Measurements from ENCODE around the gene FZD10. TPM values are rescaled to one million over a fixed set of nuclear protein-coding genes. Genes with fewer than 3 reads are reported as not detected.

FZD10 gene
- total RNA-seq, 2 experiments from 2014 or later: not detected

GRCh38 chr12:130126023-130126432 lies 36.2 kb upstream of the FZD10 start:
- DNase-seq: no peak
- Mint-ChIP-seq H3K36me3 (ENCODE audit: low read depth) (no peaks in the 10 kb centered on the region), H3K9me3 (peaks cover 4% of the 10 kb centered on the region), H3K4me1 (no peaks in the 10 kb centered on the region), H3K27ac (no peak overlapping the region), H3K4me3 (no peak overlapping the region), H3K27me3 (no peaks in the 10 kb centered on the region)
- POLR2A ChIA-PET: no interaction called here
- CTCF ChIA-PET: no interaction called here

GRCh38 chr12:130127532-130127911 lies 34.7 kb upstream of the FZD10 start:
- H3K36me3 Mint-ChIP-seq (ENCODE audit: low read depth): no peaks in the 10 kb centered on the region
- no peaks in the 10 kb centered on the region for H3K4me1 Mint-ChIP-seq
- no peak overlapping the region for H3K4me3 Mint-ChIP-seq
- no peaks in the 10 kb centered on the region for H3K27me3 Mint-ChIP-seq
- H3K27ac Mint-ChIP-seq: no peak overlapping the region
- ChIA-PET CTCF (no interaction called here), POLR2A (no interaction called here)
- no peak for DNase-seq
- peaks cover 3% of the 10 kb centered on the region for H3K9me3 Mint-ChIP-seq

- Mint-ChIP-seq H3K27me3 (no peaks in the 10 kb centered on the region), H3K9me3 (peaks cover 3% of the 10 kb centered on the region), H3K27ac (no peak overlapping the region), H3K4me3 (no peak overlapping the region), H3K36me3 (ENCODE audit: low read depth) (no peaks in the 10 kb centered on the region), H3K4me1 (no peaks in the 10 kb centered on the region)
- DNase-seq: no peak
- ChIA-PET POLR2A (no interaction called here), CTCF (no interaction called here)
Measured at GRCh38 chr12:130127912-130128789, 34.1 kb upstream of the FZD10 start.

GRCh38 chr12:130128790-130129735 lies 33.2 kb upstream of the FZD10 start:
- CTCF ChIA-PET: no interaction called here
- DNase-seq: no peak
- no peaks in the 10 kb centered on the region for H3K36me3 Mint-ChIP-seq (ENCODE audit: low read depth)
- peaks cover 6% of the 10 kb centered on the region for H3K9me3 Mint-ChIP-seq
- H3K4me1 Mint-ChIP-seq: no peaks in the 10 kb centered on the region
- H3K4me3 Mint-ChIP-seq: no peak overlapping the region
- H3K27ac Mint-ChIP-seq: no peak overlapping the region
- H3K27me3 Mint-ChIP-seq: no peaks in the 10 kb centered on the region
- POLR2A ChIA-PET: no interaction called here

- POLR2A ChIA-PET: no interaction called here
- Mint-ChIP-seq H3K36me3 (ENCODE audit: low read depth) (no peaks in the 10 kb centered on the region), H3K9me3 (peaks cover 12% of the 10 kb centered on the region), H3K4me3 (no peak overlapping the region), H3K27me3 (no peaks in the 10 kb centered on the region), H3K4me1 (no peaks in the 10 kb centered on the region), H3K27ac (no peak overlapping the region)
- CTCF ChIA-PET: no interaction called here
- no peak for DNase-seq
Measured at GRCh38 chr12:130130346-130130745, 31.9 kb upstream of the FZD10 start.

GRCh38 chr12:130131025-130131424 lies 31.2 kb upstream of the FZD10 start:
- ChIA-PET POLR2A (no interaction called here), CTCF (no interaction called here)
- H3K4me3 Mint-ChIP-seq: no peak overlapping the region
- no peaks in the 10 kb centered on the region for H3K4me1 Mint-ChIP-seq
- H3K27me3 Mint-ChIP-seq: no peaks in the 10 kb centered on the region
- H3K36me3 Mint-ChIP-seq (ENCODE audit: low read depth): no peaks in the 10 kb centered on the region
- H3K27ac Mint-ChIP-seq: no peak overlapping the region
- peaks cover 17% of the 10 kb centered on the region for H3K9me3 Mint-ChIP-seq
- DNase-seq: no peak

GRCh38 chr12:130131801-130132200 lies 30.5 kb upstream of the FZD10 start:
- POLR2A ChIA-PET: no interaction called here
- CTCF ChIA-PET: no interaction called here
- Mint-ChIP-seq H3K4me3 (no peak overlapping the region), H3K9me3 (peaks cover 17% of the 10 kb centered on the region), H3K27ac (no peak overlapping the region), H3K27me3 (no peaks in the 10 kb centered on the region), H3K4me1 (no peaks in the 10 kb centered on the region), H3K36me3 (ENCODE audit: low read depth) (no peaks in the 10 kb centered on the region)
- no peak for DNase-seq

- no peaks in the 10 kb centered on the region for H3K27me3 Mint-ChIP-seq
- no peak overlapping the region for H3K27ac Mint-ChIP-seq
- peaks cover 17% of the 10 kb centered on the region for H3K9me3 Mint-ChIP-seq
- no peaks in the 10 kb centered on the region for H3K4me1 Mint-ChIP-seq
- ChIA-PET POLR2A (no interaction called here), CTCF (no interaction called here)
- H3K36me3 Mint-ChIP-seq (ENCODE audit: low read depth): no peaks in the 10 kb centered on the region
- H3K4me3 Mint-ChIP-seq: no peak overlapping the region
- no peak for DNase-seq
Measured at GRCh38 chr12:130132831-130133511, 29.3 kb upstream of the FZD10 start.

GRCh38 chr12:130133851-130134562 lies 28.3 kb upstream of the FZD10 start:
- Mint-ChIP-seq H3K4me1 (no peaks in the 10 kb centered on the region), H3K36me3 (ENCODE audit: low read depth) (no peaks in the 10 kb centered on the region), H3K27ac (no peak overlapping the region), H3K9me3 (peaks cover 15% of the 10 kb centered on the region), H3K4me3 (no peak overlapping the region), H3K27me3 (no peaks in the 10 kb centered on the region)
- no peak for DNase-seq
- CTCF ChIA-PET: no interaction called here
- POLR2A ChIA-PET: no interaction called here

GRCh38 chr12:130134563-130134915 lies 27.7 kb upstream of the FZD10 start:
- Mint-ChIP-seq H3K27me3 (no peaks in the 10 kb centered on the region), H3K4me1 (no peaks in the 10 kb centered on the region), H3K27ac (no peak overlapping the region), H3K9me3 (peaks cover 15% of the 10 kb centered on the region), H3K36me3 (ENCODE audit: low read depth) (no peaks in the 10 kb centered on the region), H3K4me3 (no peak overlapping the region)
- CTCF ChIA-PET: no interaction called here
- DNase-seq: no peak
- POLR2A ChIA-PET: no interaction called here

GRCh38 chr12:130136509-130137039 lies 25.7 kb upstream of the FZD10 start:
- Mint-ChIP-seq H3K27ac (no peak overlapping the region), H3K36me3 (ENCODE audit: low read depth) (no peaks in the 10 kb centered on the region), H3K4me1 (no peaks in the 10 kb centered on the region), H3K27me3 (no peaks in the 10 kb centered on the region), H3K9me3 (peaks cover 18% of the 10 kb centered on the region), H3K4me3 (no peak overlapping the region)
- POLR2A ChIA-PET: no interaction called here
- CTCF ChIA-PET: no interaction called here
- DNase-seq: no peak

GRCh38 chr12:130137040-130138018 lies 24.9 kb upstream of the FZD10 start:
- CTCF ChIA-PET: no interaction called here
- Mint-ChIP-seq H3K27ac (no peak overlapping the region), H3K9me3 (peaks cover 18% of the 10 kb centered on the region), H3K4me1 (no peaks in the 10 kb centered on the region), H3K4me3 (no peak overlapping the region), H3K27me3 (no peaks in the 10 kb centered on the region), H3K36me3 (ENCODE audit: low read depth) (no peaks in the 10 kb centered on the region)
- POLR2A ChIA-PET: no interaction called here
- DNase-seq: no peak
